HUES64 (cell line): Measurements from ENCODE around the gene FAM240A. TPM values are rescaled to one million over a fixed set of nuclear protein-coding genes. Genes with fewer than 3 reads are reported as not detected.

ENCODE experiments used
- H3K27ac ChIP-seq: 2 replicates; pipeline ENCODE4 v1.7.0; 2013; ENCODE audit warnings: low read depth, low read length, inconsistent platforms
- H3K27me3 ChIP-seq: 2 replicates; pipeline ENCODE4 v1.6.1; 2013; ENCODE audit warnings: mild to moderate bottlenecking, low read length; ENCODE audit not compliant: insufficient read depth
- H3K36me3 ChIP-seq: 2 replicates; pipeline ENCODE4 v1.6.1; 2013; ENCODE audit warnings: mild to moderate bottlenecking, low read length; ENCODE audit not compliant: insufficient read depth
- H3K4me1 ChIP-seq: 2 replicates; pipeline ENCODE4 v1.6.1; 2013; ENCODE audit warnings: mild to moderate bottlenecking, low read length, moderate library complexity; ENCODE audit not compliant: insufficient read depth
- H3K4me3 ChIP-seq: 2 replicates; pipeline ENCODE4 v1.5.1; 2013; ENCODE audit warnings: mild to moderate bottlenecking, low read length, moderate library complexity
- H3K9ac ChIP-seq: 2 replicates; pipeline ENCODE4 v1.6.1; 2013; ENCODE audit warnings: mild to moderate bottlenecking, low read depth, low read length
- H3K9me3 ChIP-seq: 2 replicates; pipeline ENCODE4 v1.6.1; 2013; ENCODE audit warnings: low read depth, low read length; ENCODE audit not compliant: insufficient read depth
- WGBS: fragments of 150-250, 120-280 bp; methylation state at CpG from one replicate; pipeline ENCODE4 v1.1.7; 2013; ENCODE audit warnings: missing lambda C conversion rate; 5-methylcytosine and 5-hydroxymethylcytosine counted together
- polyA plus RNA-seq, 2 experiments: library from polyadenylated mRNA; stranded (reverse); fragments of 50-300 nt; gene quantifications; one replicate each; pipeline ENCODE4 v1.2.3, GENCODE V29; 2013

Gene FAM240A
- polyA plus RNA-seq (2013, experiment 1 of 2) = not detected
- not detected for polyA plus RNA-seq (2013, experiment 2 of 2)

GRCh38 chr3:46612324-46612723 is at the start of gene FAM240A:
Gene FAM240A, plus strand, starts transcription at chr3:46612525. Its CDS starts 159 bp downstream, at chr3:46612684.
- no peaks in the 10 kb centered on the region for H3K27me3 ChIP-seq
- H3K27ac ChIP-seq = no peak within 1 kb of the TSS
- H3K9ac ChIP-seq = no peak within 1 kb of the TSS
- H3K4me3 ChIP-seq = no peak within 1 kb of the TSS
- H3K36me3 ChIP-seq = no peaks in the 10 kb centered on the region
- WGBS = 81% methylated on average over 9 of the region's 9 CpGs
- peaks cover 18% of the 10 kb centered on the region for H3K4me1 ChIP-seq
- no peaks in the 10 kb centered on the region for H3K9me3 ChIP-seq

GRCh38 chr3:46564190-46565021 is 47.9 kb upstream of the FAM240A start:
- Histone ChIP-seq H3K4me3 (no peak overlapping the region), H3K27me3 (peaks cover 16% of the 10 kb centered on the region; the same call in 1 of the 2 replicates), H3K4me1 (peaks cover 40% of the 10 kb centered on the region), H3K9ac (no peak overlapping the region), H3K36me3 (no peaks in the 10 kb centered on the region), H3K9me3 (0 out of 2 replicates have a peak, but pooled peaks cover 1% of the 10 kb centered on the region), H3K27ac (no peak overlapping the region)
- WGBS = 92% methylated on average over 5 of the region's 5 CpGs

GRCh38 chr3:46565077-46565476 is 47.2 kb upstream of the FAM240A start:
- H3K4me3 ChIP-seq = peak overlapping the region; percentile 57; the same call in 1 of the 2 replicates
- H3K9me3 ChIP-seq = 0 out of 2 replicates have a peak, but pooled peaks cover 5% of the 10 kb centered on the region
- H3K27ac ChIP-seq = no peak overlapping the region
- H3K4me1 ChIP-seq = peaks cover 35% of the 10 kb centered on the region
- no peak overlapping the region for H3K9ac ChIP-seq
- WGBS = 76% methylated on average over 4 of the region's 4 CpGs
- H3K27me3 ChIP-seq = peaks cover 16% of the 10 kb centered on the region; the same call in 1 of the 2 replicates
- H3K36me3 ChIP-seq = no peaks in the 10 kb centered on the region

GRCh38 chr3:46565607-46566039 is 46.7 kb upstream of the FAM240A start:
- H3K4me1 ChIP-seq = peaks cover 33% of the 10 kb centered on the region
- H3K9ac ChIP-seq = peak overlapping the region; percentile 30
- H3K36me3 ChIP-seq = no peaks in the 10 kb centered on the region
- H3K9me3 ChIP-seq = 0 out of 2 replicates have a peak, but pooled peaks cover 5% of the 10 kb centered on the region
- peaks cover 16% of the 10 kb centered on the region; the same call in 1 of the 2 replicates for H3K27me3 ChIP-seq
- peak overlapping the region; percentile 57 for H3K4me3 ChIP-seq
- peak overlapping the region; percentile 53 for H3K27ac ChIP-seq
- 5% methylated on average over 21 of the region's 21 CpGs for WGBS

GRCh38 chr3:46566040-46566641 is 46.2 kb upstream of the FAM240A start, which contains the start of gene LRRC2:
Gene LRRC2, minus strand, starts transcription at chr3:46566302. Its CDS starts 14,711 bp downstream, at chr3:46551591.
- Histone ChIP-seq H3K27ac (peak within 1 kb of the TSS; percentile 53), H3K9ac (peak within 1 kb of the TSS; percentile 30), H3K4me3 (peak within 1 kb of the TSS; percentile 57), H3K4me1 (peaks cover 28% of the 10 kb centered on the region), H3K27me3 (peaks cover 16% of the 10 kb centered on the region; the same call in 1 of the 2 replicates), H3K36me3 (no peaks in the 10 kb centered on the region), H3K9me3 (0 out of 2 replicates have a peak, but pooled peaks cover 5% of the 10 kb centered on the region)
- 3% methylated on average over 39 of the region's 39 CpGs for WGBS

- WGBS = 93% methylated on average over 3 of the region's 3 CpGs
Observed at GRCh38 chr3:46571684-46572083, 40.6 kb upstream of the FAM240A start.

GRCh38 chr3:46573701-46574100 is 38.6 kb upstream of the FAM240A start:
- WGBS = no CpG with 5 or more reads among the region's 4 CpGs
- H3K9ac ChIP-seq = peak overlapping the region; percentile 50
- peaks cover 36% of the 10 kb centered on the region for H3K4me1 ChIP-seq
- H3K9me3 ChIP-seq = 0 out of 2 replicates have a peak, but pooled peaks cover 5% of the 10 kb centered on the region
- H3K36me3 ChIP-seq = peaks cover under 1% of the 10 kb centered on the region; the same call in 1 of the 2 replicates
- peaks cover 31% of the 10 kb centered on the region; the same call in 1 of the 2 replicates for H3K27me3 ChIP-seq
- peak overlapping the region; percentile 98 for H3K27ac ChIP-seq
- H3K4me3 ChIP-seq = peak overlapping the region; percentile 27

More at GRCh38 chr3:46571684-46572083, 40.6 kb upstream of the FAM240A start:
- no peaks in the 10 kb centered on the region for H3K36me3 ChIP-seq
- no peak overlapping the region for H3K4me3 ChIP-seq
- H3K9me3 ChIP-seq = 0 out of 2 replicates have a peak, but pooled peaks cover 5% of the 10 kb centered on the region
- H3K4me1 ChIP-seq = peaks cover 36% of the 10 kb centered on the region
- no peak overlapping the region for H3K9ac ChIP-seq
- H3K27me3 ChIP-seq = peaks cover 12% of the 10 kb centered on the region; the same call in 1 of the 2 replicates
- no peak overlapping the region for H3K27ac ChIP-seq

- Histone ChIP-seq H3K27ac (peak overlapping the region; percentile 98), H3K9ac (peak overlapping the region; percentile 95), H3K4me3 (peak overlapping the region; percentile 94), H3K36me3 (peaks cover 5% of the 10 kb centered on the region), H3K4me1 (peaks cover 36% of the 10 kb centered on the region), H3K9me3 (0 out of 2 replicates have a peak, but pooled peaks cover 5% of the 10 kb centered on the region), H3K27me3 (peaks cover 36% of the 10 kb centered on the region; the same call in 1 of the 2 replicates)
- WGBS = 0% methylated on average over 2 of the region's 2 CpGs
Observed at GRCh38 chr3:46574243-46574646, 38.1 kb upstream of the FAM240A start.

- Histone ChIP-seq H3K36me3 (peaks cover 13% of the 10 kb centered on the region), H3K9ac (peak overlapping the region; percentile 95), H3K9me3 (no peaks in the 10 kb centered on the region), H3K4me1 (peaks cover 37% of the 10 kb centered on the region), H3K27ac (peak overlapping the region; percentile 98), H3K27me3 (peaks cover 44% of the 10 kb centered on the region; the same call in 1 of the 2 replicates), H3K4me3 (peak overlapping the region; percentile 94)
- WGBS = 4% methylated on average over 5 of the region's 5 CpGs
Observed at GRCh38 chr3:46574881-46575576, 37.3 kb upstream of the FAM240A start.

- peaks cover 51% of the 10 kb centered on the region; the same call in 1 of the 2 replicates for H3K27me3 ChIP-seq
- H3K36me3 ChIP-seq = peaks cover 20% of the 10 kb centered on the region
- peak overlapping the region; percentile 94 for H3K4me3 ChIP-seq
- peak overlapping the region; percentile 98 for H3K27ac ChIP-seq
- H3K9ac ChIP-seq = peak overlapping the region; percentile 95
- H3K4me1 ChIP-seq = peaks cover 42% of the 10 kb centered on the region
- no peaks in the 10 kb centered on the region for H3K9me3 ChIP-seq
- 8% methylated on average over 11 of the region's 11 CpGs for WGBS
Observed at GRCh38 chr3:46575577-46576222, 36.6 kb upstream of the FAM240A start.
